HUDEP-2 (cell line): ENCODE results near the gene CAMKMT.
A peak's percentile ranks its signal among the peaks of the same experiment; 100 is the strongest.

Experiments
- DNase-seq, 76 experiments: peaks; one replicate each; lab custom pipeline; 2025; ENCODE audit not compliant: unreplicated experiment in 76 of 76; lab: John Stamatoyannopoulos, UW

CAMKMT gene

GRCh38 chr2:44638649-44639048, 276.9 kb downstream of the CAMKMT start:
- peak in 72 of 76 experiments; percentile 33 to 90 (median 71) for DNase-seq

- DNase-seq = peak in 1 of 76 experiments; percentile 9
Measured at GRCh38 chr2:44639399-44639798, 277.7 kb downstream of the CAMKMT start.

GRCh38 chr2:44642123-44642857, 280.5 kb downstream of the CAMKMT start:
- DNase-seq = peak in 38 of 76 experiments; percentile 1 to 65 (median 20)

- DNase-seq = no peak
Measured at GRCh38 chr2:44645937-44646336, 284.2 kb downstream of the CAMKMT start.

GRCh38 chr2:44649381-44649780, 287.6 kb downstream of the CAMKMT start:
- DNase-seq = no peak

GRCh38 chr2:44650796-44651195, 289.0 kb downstream of the CAMKMT start:
- DNase-seq = no peak

GRCh38 chr2:44651974-44652373, 290.2 kb downstream of the CAMKMT start:
- DNase-seq = no peak

- DNase-seq = no peak
Measured at GRCh38 chr2:44652701-44653100, 291.0 kb downstream of the CAMKMT start.

- DNase-seq = no peak
Measured at GRCh38 chr2:44655401-44655864, 293.7 kb downstream of the CAMKMT start.

GRCh38 chr2:44656460-44656859, 294.7 kb downstream of the CAMKMT start:
- no peak for DNase-seq

GRCh38 chr2:44663471-44664073, 301.8 kb downstream of the CAMKMT start:
- no peak for DNase-seq

- peak in 9 of 76 experiments; percentile 1 to 20 (median 4) for DNase-seq
Measured at GRCh38 chr2:44668336-44668735, 306.6 kb downstream of the CAMKMT start.

GRCh38 chr2:44671276-44671675, 309.5 kb downstream of the CAMKMT start:
- DNase-seq = no peak

GRCh38 chr2:44671916-44672315, 310.2 kb downstream of the CAMKMT start:
- DNase-seq = no peak

GRCh38 chr2:44672431-44672830, 310.7 kb downstream of the CAMKMT start:
- DNase-seq = no peak

GRCh38 chr2:44674473-44675284, 312.9 kb downstream of the CAMKMT start:
- no peak for DNase-seq

- DNase-seq = no peak
Measured at GRCh38 chr2:44676379-44676778, 314.6 kb downstream of the CAMKMT start.

- DNase-seq = no peak
Measured at GRCh38 chr2:44679584-44679983, 317.8 kb downstream of the CAMKMT start.

- DNase-seq = no peak
Measured at GRCh38 chr2:44679990-44680389, 318.2 kb downstream of the CAMKMT start.

GRCh38 chr2:44680424-44680971, 318.8 kb downstream of the CAMKMT start:
- no peak for DNase-seq

- DNase-seq = no peak
Measured at GRCh38 chr2:44680983-44681531, 319.3 kb downstream of the CAMKMT start.
